K562 (cell line): ENCODE results near the gene UBE2D2. TPM values are rescaled to one million over a fixed set of nuclear protein-coding genes. Genes with fewer than 3 reads are reported as not detected.

ENCODE experiments used
- ARID1B ChIP-seq: fragments of 450-650 bp; IDR thresholded peaks from 2 replicates; pipeline ENCODE4 v1.6.1; 2016; ENCODE audit warnings: antibody characterized with exemption, mild to moderate bottlenecking, inconsistent platforms
- C11orf30 ChIP-seq: fragments of 450-650 bp; IDR thresholded peaks from 2 replicates; pipeline ENCODE4 v1.6.1; 2016; ENCODE audit warnings: low read depth, mild to moderate bottlenecking
- CAMTA2 ChIP-seq: fragments of 250-450 bp; sonication (Bioruptor Pico); conservative IDR thresholded peaks from 2 replicates; pipeline ENCODE4 v1.5.1; 2022
- CBX2 ChIP-seq: fragments of 200-600 bp; sonication (generic); IDR thresholded peaks from one replicate; pipeline ENCODE4 v1.6.1; 2012; ENCODE audit warnings: mild to moderate bottlenecking, low read length, inconsistent platforms; ENCODE audit not compliant: insufficient read depth, poor library complexity, severe bottlenecking
- DNMT1 ChIP-seq: fragments of 450-650 bp; IDR thresholded peaks from 2 replicates; pipeline ENCODE4 v1.6.1; 2016; ENCODE audit warnings: antibody characterized with exemption, mild to moderate bottlenecking
- ERF ChIP-seq: fragments of 450-650 bp; formaldehyde crosslinking; IDR thresholded peaks from 2 replicates; pipeline ENCODE4 v1.4.0; 2020; ENCODE audit warnings: mild to moderate bottlenecking, mixed read lengths
- EZH2 ChIP-seq: IDR thresholded peaks from 2 replicates; pipeline ENCODE4 v1.6.1; 2012; ENCODE audit warnings: low read depth, mild to moderate bottlenecking, inconsistent platforms, low read length, borderline replicate concordance
- HEY1 ChIP-seq: fragments of 250-450 bp; sonication (Bioruptor Pico); IDR thresholded peaks from 2 replicates; pipeline ENCODE4 v1.5.0; 2020; ENCODE audit warnings: mild to moderate bottlenecking, moderate library complexity, borderline replicate concordance
- L3MBTL2 ChIP-seq: fragments of 450-650 bp; IDR thresholded peaks from 2 replicates; pipeline ENCODE4 v1.6.1; 2016; ENCODE audit warnings: mild to moderate bottlenecking, moderate library complexity
- NUFIP1 ChIP-seq: fragments of 450-650 bp; IDR thresholded peaks from 2 replicates; pipeline ENCODE4 v1.6.1; 2018; ENCODE audit not compliant: partially characterized antibody
- PATZ1 ChIP-seq: fragments of 250-450 bp; sonication (Bioruptor Pico); IDR thresholded peaks from 2 replicates; pipeline ENCODE4 v1.5.0; 2020; ENCODE audit warnings: mild to moderate bottlenecking, borderline replicate concordance
- RBM22 ChIP-seq: fragments of 200-400 bp; formaldehyde crosslinking; IDR thresholded peaks from 2 replicates; pipeline ENCODE4 v1.6.1; 2018; ENCODE audit warnings: low read length, low read depth; ENCODE audit not compliant: poor library complexity, severe bottlenecking
- SLC30A9 ChIP-seq: fragments of 250-450 bp; sonication (Bioruptor Pico); IDR thresholded peaks from 2 replicates; pipeline ENCODE4 v1.8.0; 2022; ENCODE audit warnings: mild to moderate bottlenecking, moderate library complexity
- TCF15 ChIP-seq: fragments of 250-450 bp; sonication (Bioruptor Pico); IDR thresholded peaks from 2 replicates; pipeline ENCODE4 v1.8.0; 2022; ENCODE audit warnings: moderate library complexity, mild to moderate bottlenecking, inconsistent platforms
- TCFL5 ChIP-seq: fragments of 250-450 bp; sonication (Bioruptor Pico); conservative IDR thresholded peaks from 2 replicates; pipeline ENCODE4 v1.6.1; 2021; ENCODE audit warnings: mild to moderate bottlenecking, moderate library complexity, matching md5 sums
- ZBTB8A ChIP-seq: fragments of 450-650 bp; IDR thresholded peaks from 2 replicates; pipeline ENCODE4 v1.6.1; 2018; ENCODE audit warnings: mild to moderate bottlenecking, moderate library complexity; ENCODE audit not compliant: partially characterized antibody
- ZNF121 ChIP-seq: sonication (generic); formaldehyde crosslinking; conservative IDR thresholded peaks from 2 replicates; pipeline ENCODE4 v1.8.0; 2022; ENCODE audit warnings: missing genetic modification reagents
- ZNF76 ChIP-seq: fragments of 250-450 bp; sonication (Bioruptor Pico); IDR thresholded peaks from 2 replicates; pipeline ENCODE4 v1.4.0; 2020; ENCODE audit warnings: mild to moderate bottlenecking, moderate library complexity, borderline replicate concordance
- polyA plus RNA-seq, 8 experiments: library from polyadenylated mRNA; depleted of rRNA in 4 of 8; stranded (reverse) in 5 of 8; unstranded in 3 of 8; fragments of >200 nt; fragmentation: Nextera tagmentation in 2 of 8; fragmentation: Illumina TruSeq in 1 of 8; extraction: Ambion mirVana in 2 of 8; extraction: Trizol in 1 of 8; gene quantifications; 2 replicates each; pipeline versions ENCODE4 v1.2.1 to v1.2.3, GENCODE V29; 2011 to 2014; ENCODE audit warnings: inconsistent platforms in 1 of 8, missing spikeins in 1 of 8
- total RNA-seq, 7 experiments: library from RNA; depleted of rRNA in 6 of 7; stranded (reverse); fragments of >200 nt in 6 of 7; fragmentation: Illumina TruSeq in 2 of 7; extraction: Trizol in 2 of 7; gene quantifications; 2 replicates each; pipeline versions ENCODE4 v1.2.1 to v1.2.3, GENCODE V29; 2011 to 2021; ENCODE audit warnings: low replicate concordance in 1 of 7
- TF ChIP-seq, protein P1 (sequence below): fragments of 450-650 bp; formaldehyde crosslinking; IDR thresholded peaks from 2 replicates; pipeline ENCODE4 v1.4.0; 2022; ENCODE audit warnings: missing genetic modification characterization
- TF ChIP-seq, protein P2 (sequence below): fragments of 250-450 bp; sonication (Bioruptor Pico); IDR thresholded peaks from 2 replicates; pipeline ENCODE4 v1.8.0; 2021; ENCODE audit warnings: moderate library complexity, mild to moderate bottlenecking, inconsistent platforms
- TF ChIP-seq, protein P3 (sequence below): sonication (generic); formaldehyde crosslinking; IDR thresholded peaks from 2 replicates; pipeline ENCODE4 v1.9.0; 2022; ENCODE audit warnings: mild to moderate bottlenecking, missing genetic modification reagents
- TF ChIP-seq, protein P4 (sequence below): fragments of 450-650 bp; formaldehyde crosslinking; conservative IDR thresholded peaks from 2 replicates; pipeline ENCODE4 v1.4.0; 2022; ENCODE audit warnings: mild to moderate bottlenecking, missing genetic modification characterization

UBE2D2 gene
- total and polyA plus RNA-seq, 9 of the 15 experiments (the other 6 are each of a cell fraction or from before 2014, with no cell fraction given), result 53.6 to 198 (median 122) TPM

- TF ChIP-seq, protein P1, sequence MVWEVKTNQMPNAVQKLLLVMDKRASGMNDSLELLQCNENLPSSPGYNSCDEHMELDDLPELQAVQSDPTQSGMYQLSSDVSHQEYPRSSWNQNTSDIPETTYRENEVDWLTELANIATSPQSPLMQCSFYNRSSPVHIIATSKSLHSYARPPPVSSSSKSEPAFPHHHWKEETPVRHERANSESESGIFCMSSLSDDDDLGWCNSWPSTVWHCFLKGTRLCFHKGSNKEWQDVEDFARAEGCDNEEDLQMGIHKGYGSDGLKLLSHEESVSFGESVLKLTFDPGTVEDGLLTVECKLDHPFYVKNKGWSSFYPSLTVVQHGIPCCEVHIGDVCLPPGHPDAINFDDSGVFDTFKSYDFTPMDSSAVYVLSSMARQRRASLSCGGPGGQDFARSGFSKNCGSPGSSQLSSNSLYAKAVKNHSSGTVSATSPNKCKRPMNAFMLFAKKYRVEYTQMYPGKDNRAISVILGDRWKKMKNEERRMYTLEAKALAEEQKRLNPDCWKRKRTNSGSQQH, result no peak
- no peak for TF ChIP-seq NUFIP1
- TF ChIP-seq ZNF121 (CRISPR knock-in tag), result no peak
- TF ChIP-seq CBX2, result no peak
- TF ChIP-seq L3MBTL2, result peak; percentile 99
- no peak for TF ChIP-seq TCF15 (CRISPR knock-in tag)
- no peak for TF ChIP-seq TCFL5 (CRISPR knock-in tag)
- TF ChIP-seq ZBTB8A, result no peak
- no peak for TF ChIP-seq HEY1
- TF ChIP-seq PATZ1 (CRISPR knock-in tag), result no peak
- TF ChIP-seq, protein P2, sequence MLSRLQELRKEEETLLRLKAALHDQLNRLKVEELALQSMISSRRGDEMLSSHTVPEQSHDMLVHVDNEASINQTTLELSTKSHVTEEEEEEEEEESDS (CRISPR knock-in tag), result no peak
- TF ChIP-seq ARID1B, result peak; percentile 49; the same call in 1 of the 2 replicates
- peak; percentile 66; the same call in 1 of the 2 replicates for TF ChIP-seq CAMTA2 (CRISPR knock-in tag)
- TF ChIP-seq RBM22, result peak; percentile 88
- TF ChIP-seq, protein P3, sequence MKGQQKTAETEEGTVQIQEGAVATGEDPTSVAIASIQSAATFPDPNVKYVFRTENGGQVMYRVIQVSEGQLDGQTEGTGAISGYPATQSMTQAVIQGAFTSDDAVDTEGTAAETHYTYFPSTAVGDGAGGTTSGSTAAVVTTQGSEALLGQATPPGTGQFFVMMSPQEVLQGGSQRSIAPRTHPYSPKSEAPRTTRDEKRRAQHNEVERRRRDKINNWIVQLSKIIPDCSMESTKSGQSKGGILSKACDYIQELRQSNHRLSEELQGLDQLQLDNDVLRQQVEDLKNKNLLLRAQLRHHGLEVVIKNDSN (CRISPR knock-in tag), result no peak
- no peak for TF ChIP-seq DNMT1
- peak; percentile 94 for TF ChIP-seq ERF (CRISPR knock-in tag)
- TF ChIP-seq SLC30A9, result no peak
- no peak for TF ChIP-seq C11orf30
- TF ChIP-seq EZH2, result no peak
- TF ChIP-seq, protein P4, sequence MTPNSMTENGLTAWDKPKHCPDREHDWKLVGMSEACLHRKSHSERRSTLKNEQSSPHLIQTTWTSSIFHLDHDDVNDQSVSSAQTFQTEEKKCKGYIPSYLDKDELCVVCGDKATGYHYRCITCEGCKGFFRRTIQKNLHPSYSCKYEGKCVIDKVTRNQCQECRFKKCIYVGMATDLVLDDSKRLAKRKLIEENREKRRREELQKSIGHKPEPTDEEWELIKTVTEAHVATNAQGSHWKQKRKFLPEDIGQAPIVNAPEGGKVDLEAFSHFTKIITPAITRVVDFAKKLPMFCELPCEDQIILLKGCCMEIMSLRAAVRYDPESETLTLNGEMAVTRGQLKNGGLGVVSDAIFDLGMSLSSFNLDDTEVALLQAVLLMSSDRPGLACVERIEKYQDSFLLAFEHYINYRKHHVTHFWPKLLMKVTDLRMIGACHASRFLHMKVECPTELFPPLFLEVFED (CRISPR knock-in tag), result 0 out of 2 replicates have a peak, but pooled peaks have one; percentile 34
- peak; percentile 83; the same call in 1 of the 2 replicates for TF ChIP-seq ZNF76
Measured at GRCh38 chr5:139517683-139518564, 43.2 kb upstream of the UBE2D2 start (continued).
